NCI-H1694 treated with DMSO at 0.1 percent for 48 hours (cell line): Measurements from ENCODE around the gene GPC6.

Experiments used
- DNase-seq: peaks from one replicate; lab custom pipeline; 2025; lab: John Stamatoyannopoulos, UW

Gene GPC6

DNA sequence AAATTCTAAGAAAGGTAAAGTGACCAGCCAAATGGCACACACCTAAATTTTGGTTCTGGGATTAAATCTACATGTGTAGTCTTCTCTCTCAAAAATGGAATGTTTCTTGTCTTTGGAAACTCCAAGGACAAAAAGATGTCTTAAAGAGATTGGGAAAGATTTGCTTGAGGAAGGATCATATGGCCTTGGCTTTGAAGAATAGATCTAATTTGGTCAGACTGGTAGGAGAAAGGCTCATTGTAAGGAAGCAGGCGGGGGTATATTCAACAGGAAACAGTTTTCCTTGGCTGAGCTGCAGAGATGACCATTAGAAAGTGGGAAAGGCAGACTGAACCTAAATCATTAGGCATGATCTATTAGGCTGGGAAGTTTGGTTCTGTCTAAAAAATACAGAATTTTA lies 887.6 kb downstream of the GPC6 start:
- no peak for DNase-seq

DNA sequence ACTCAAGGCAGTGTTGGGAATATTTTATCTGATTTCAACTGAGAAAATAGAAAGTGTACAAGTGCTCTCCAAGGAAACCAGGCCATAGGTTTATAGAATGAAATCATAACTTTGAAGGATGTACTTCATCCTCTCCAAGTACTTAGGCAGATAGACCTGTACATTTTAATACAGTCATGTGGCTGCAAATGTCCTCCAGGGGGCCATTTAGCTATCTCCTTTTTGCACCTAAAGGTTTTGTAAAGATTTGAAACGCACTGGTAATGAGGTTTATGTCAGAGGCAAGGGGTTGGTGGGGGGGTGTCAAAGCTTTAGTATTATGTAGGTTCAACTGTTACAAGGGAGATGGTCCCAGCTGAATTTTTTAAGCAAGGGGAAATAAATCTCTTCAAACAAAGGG lies 888.4 kb downstream of the GPC6 start:
- no peak for DNase-seq

DNA sequence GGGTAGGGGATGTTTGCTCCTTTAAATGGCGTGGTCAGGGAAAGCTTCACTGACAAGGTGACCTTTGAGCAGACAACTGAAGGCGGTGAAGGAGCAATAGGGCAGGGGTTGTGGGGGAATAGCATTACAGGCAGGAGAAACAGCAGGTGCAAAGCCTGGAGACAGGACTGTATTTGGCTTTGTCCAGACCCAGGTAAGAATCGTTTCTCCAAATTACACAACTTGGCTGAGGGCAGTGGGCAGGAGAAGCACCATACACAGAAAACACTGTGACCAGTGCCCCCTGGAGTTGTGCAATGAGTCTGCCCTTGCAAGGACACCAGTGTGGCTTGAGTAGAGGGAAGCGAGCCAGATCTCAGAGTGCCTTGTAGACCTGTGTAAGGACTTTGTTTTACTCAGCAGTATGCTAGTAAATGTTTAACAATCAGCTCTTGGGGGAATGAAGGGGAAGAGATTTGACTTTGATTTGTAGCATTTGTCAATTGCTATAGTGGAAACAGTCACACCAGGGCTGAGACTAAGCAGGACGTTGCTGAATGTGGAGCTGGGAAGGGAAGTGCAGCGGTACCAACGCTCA lies 892.8 kb downstream of the GPC6 start:
- no peak for DNase-seq

GRCh38 chr13:94120878-94121277 lies 894.3 kb downstream of the GPC6 start:
- DNase-seq, result no peak

- no peak for DNase-seq
These were observed 895.1 kb downstream of the GPC6 start for GRCh38 chr13:94121686-94122085.

DNA sequence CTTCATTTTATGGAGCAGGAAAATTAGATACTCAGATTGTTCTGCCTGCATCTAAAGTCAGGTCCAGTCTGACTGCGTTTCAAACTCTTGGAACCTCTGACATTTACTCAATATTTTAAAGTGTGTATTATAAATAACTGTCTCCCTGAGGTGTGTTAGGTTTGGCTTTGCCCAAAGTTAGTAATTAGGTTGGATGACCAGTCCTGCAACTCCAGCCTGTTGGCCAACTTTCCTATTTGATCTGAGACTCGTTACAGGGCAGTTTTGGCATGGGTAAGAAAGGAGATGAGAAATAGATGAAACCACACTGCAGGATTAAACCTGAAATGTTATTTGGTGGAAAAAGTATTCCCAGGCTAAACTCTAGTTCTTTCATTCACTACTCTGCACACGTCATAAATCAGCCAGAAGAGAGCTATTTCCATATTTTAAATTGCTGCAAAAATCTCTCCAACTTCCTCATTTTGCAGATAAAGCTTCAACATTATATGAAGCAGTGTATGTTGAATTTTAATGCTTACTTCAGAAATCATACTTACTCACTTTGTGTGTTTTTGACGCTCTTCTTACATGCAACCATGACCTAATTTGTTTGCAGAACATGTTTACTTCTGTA lies 895.8 kb downstream of the GPC6 start:
- no peak for DNase-seq

DNA sequence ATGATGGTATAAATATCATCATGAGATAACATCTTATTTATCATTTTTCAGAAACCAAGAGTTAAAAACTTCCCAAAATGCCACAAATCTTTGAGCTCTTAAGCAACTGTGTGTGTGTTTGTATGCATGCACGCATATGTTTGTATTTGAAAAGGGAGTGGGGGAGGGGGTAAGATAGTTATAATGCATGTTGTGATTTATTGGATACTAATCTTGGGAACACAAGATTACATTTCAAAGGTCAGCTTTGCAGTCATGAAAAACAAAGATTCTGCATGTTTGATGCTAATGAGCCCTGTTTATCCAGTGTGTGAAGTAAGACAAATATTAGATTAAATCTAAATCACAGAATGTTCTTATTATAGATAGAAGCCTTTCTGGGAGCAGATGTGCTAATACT lies 897.0 kb downstream of the GPC6 start:
- DNase-seq, result no peak

DNA sequence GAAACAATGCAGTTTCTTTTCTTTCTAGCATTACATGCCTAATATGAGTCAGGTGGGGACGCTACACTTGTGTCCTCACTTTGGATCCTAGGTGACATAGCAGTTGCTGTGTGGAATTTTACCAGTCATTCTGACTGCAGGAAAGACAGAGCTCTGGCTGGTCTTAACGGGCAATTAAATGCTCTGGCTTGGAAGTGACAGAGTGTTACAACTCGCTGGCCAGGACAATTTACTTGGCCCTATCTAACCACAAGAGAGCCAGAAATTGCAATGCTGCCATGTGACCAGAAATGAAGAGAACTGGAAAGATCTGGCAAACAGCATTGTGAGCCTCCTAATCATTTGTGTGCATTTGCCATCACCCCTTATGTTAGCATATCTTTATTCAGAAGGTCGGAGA lies 901.8 kb downstream of the GPC6 start:
- DNase-seq, result no peak

DNA sequence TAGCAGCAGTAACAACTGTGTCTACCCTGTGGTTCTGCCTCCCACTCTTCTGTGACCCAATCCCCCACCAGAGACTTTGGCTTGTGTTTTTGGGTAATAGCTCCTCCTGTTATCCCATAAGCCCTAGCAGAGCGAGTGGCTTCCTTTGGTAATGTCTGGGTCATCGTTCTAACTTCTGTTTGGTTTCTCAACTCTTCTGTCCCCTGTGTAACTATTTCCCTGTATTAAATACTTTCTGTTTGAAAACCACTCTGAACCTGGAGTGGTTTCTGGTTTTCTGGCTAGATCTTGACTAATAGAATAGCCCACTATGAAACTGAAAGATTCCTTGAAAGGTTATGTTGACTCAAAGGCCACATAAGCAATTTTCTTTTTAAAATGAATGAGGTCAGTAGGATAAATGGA lies 902.9 kb downstream of the GPC6 start:
- no peak for DNase-seq

DNA sequence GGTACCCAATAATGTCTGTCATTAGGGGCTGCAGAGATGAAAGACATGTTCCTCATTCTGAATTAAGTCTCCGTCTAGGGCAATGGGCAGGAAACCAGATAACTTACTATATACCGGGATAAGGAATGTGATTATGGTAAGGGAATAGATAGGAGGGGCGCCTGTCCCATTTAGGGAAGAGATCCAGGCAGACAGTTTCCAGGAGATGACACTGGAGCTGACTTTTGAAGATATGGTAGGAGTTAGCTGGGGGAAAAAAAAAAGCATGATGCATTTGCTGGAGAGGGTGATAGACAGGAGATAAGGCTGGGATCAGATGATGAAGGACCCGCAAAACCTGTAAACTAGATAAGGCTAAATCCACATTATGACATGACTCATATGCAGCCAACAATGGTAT lies 912.2 kb downstream of the GPC6 start:
- DNase-seq, result no peak

GRCh38 chr13:94139393-94139995 lies 912.9 kb downstream of the GPC6 start:
- no peak for DNase-seq

DNA sequence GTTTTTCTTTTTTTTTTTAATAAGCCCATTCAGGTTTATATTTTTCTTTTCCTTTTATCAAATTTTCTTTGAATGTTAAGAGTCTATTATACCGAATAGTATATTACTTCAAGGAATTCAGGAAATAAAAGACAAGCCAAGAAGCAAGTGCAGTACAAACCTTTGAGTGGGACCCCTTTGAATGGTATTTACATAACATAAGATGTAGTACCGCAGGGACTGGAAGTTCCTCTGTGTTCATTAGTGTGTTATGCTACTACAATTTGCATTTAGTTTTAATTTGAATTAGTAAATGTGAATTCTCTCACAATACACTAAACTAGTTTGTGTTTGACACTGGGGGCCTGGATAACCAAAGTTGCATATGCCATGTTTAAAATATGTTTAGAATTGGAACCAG lies 913.4 kb downstream of the GPC6 start:
- DNase-seq, result no peak

DNA sequence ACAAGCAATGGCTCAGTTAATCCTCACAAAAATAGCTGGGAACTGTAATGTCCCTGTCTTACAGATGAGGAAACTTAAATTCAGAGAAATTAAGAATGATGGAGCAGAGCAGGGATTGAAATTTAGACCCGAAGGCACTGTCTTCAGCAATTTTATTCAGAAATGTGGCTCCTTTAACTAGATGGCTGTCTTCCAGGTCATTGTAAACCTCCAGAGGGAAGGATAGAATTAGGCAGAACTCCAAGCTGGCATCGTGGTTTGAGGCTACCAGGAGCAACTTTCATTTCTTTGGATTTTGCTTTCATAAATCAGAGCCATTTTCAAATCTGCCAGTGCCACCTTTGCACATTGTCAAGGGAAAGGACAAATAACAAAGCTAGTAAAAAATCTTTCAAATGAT lies 913.9 kb downstream of the GPC6 start:
- DNase-seq, result no peak

DNA sequence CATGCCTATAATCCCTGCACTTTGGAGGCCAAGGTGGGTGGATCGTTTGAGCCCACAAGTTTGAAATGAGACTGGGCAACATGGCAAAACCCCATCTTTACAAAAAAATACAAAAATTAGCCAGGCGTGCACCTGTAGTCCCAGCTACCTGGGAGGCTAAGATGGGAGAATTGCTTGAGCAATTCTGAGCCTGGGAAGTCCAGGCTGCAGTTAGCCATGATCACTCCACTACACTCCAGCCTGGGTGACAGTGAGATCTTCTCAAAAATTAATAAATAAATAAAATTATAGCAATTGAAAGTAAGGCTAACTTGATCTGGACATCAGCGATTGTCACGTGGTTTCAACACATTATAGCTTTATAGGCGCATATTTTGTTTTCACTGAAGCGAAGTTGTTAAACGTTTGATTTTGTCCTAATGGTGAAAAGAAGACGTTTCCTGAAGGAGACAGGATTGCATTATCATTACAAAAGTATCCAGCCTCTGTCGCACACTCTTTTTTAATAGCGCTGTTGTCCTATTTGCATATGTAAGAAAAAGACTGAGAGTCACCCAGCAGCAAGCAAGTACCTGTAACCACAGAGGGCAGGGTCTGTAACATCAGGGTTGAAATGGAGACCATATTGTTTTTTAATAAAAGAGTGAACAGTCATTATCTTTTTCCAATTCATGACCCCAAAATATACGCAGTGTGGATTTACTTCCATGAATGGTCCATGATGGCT lies 917.2 kb downstream of the GPC6 start:
- no peak for DNase-seq

- no peak for DNase-seq
These were observed 919.4 kb downstream of the GPC6 start for GRCh38 chr13:94145966-94146365.

GRCh38 chr13:94153586-94153985 lies 927.0 kb downstream of the GPC6 start:
- no peak for DNase-seq

GRCh38 chr13:94154367-94154766 lies 927.8 kb downstream of the GPC6 start:
- DNase-seq, result no peak

GRCh38 chr13:94157705-94158218 lies 931.2 kb downstream of the GPC6 start:
- no peak for DNase-seq

DNA sequence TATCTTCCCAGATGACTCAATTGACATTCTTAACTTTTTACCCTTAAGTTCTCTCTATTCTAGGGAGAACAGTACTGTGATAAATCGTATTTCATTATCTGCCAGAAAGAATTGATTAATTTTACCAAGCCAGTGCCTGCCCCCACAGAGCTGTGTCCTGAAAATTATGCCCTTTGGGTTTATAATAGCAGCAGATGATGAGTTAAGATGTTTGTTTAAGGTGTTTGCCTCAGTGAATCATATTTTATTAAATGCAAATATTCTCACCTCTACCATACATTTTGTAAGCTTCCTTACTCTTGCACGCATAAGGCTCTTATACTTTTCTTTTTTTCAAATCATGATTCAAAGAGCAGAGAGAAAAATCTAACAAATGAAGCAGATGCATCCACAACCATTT lies 934.3 kb downstream of the GPC6 start:
- no peak for DNase-seq

- no peak for DNase-seq
These were observed 935.7 kb downstream of the GPC6 start for GRCh38 chr13:94162289-94162688.

GRCh38 chr13:94163535-94163934 lies 936.9 kb downstream of the GPC6 start:
- no peak for DNase-seq

DNA sequence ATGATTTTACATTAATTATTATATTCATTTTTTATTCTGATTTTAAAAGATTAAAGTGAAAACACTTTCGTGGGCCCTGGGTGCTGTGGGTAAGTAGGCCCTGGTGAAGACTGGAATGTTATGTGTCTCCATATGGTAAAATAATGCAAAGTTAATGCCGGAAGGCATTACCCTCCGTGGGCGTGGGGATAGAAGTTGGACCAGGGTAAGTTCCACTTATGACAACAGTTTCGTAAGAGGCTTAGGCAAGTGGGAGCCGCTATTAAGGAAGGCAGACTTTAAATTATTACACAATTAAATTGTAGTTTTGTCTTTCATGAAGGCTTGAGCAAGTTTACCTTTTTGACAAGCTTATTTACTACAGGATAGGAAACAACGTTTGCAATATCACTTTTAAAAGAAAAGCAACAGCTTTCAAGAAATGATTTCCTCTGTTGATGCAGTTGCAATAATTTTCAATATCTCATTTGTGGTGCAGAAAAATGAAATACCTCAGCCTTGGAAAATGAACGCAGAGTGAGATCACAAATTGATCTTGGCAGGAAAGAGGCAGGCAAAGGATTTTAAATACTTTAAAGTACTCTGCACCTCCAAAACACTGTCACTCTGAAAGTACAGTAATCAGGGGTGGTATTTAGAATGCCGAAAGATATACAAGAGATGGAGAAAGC lies 942.3 kb downstream of the GPC6 start:
- no peak for DNase-seq
